Panc1 (cell line): ENCODE results near the gene TAMM41. TPM values are rescaled to one million over a fixed set of nuclear protein-coding genes. Genes with fewer than 3 reads are reported as not detected.

ENCODE experiments used
- ATAC-seq: fragments of 200-7000 bp; cut with Tn5 transposase; 2 replicates; pipeline ENCODE4 v1.9.1; 2020; ENCODE audit warnings: mild to moderate bottlenecking, moderate library complexity
- BruUV-seq: library from RNA; stranded (reverse); fragments of 400-500 nt; replicated peaks from 2 replicates; lab custom pipeline; 2021; lab: Mats Ljungman, UMichigan
- CTCF ChIA-PET: fragments of 300-600 bp; sonication (Branson Sonifier 250); formaldehyde crosslinking; loops from one replicate; lab custom pipeline; 2022; ENCODE audit warnings: antibody characterized with exemption; lab: Charles Lee
- POLR2A ChIA-PET: fragments of 300-600 bp; sonication (Branson Sonifier 250); formaldehyde crosslinking; loops from one replicate; lab custom pipeline; 2022; ENCODE audit warnings: antibody characterized with exemption; lab: Charles Lee
- DNase-seq: peaks from one replicate; pipeline ENCODE4 v3.0.0-alpha.2; 2010; ENCODE audit warnings: low read depth, low spot score
- H3K27ac ChIP-seq: 2 replicates; pipeline ENCODE4 v1.5.1; 2011; ENCODE audit warnings: mild to moderate bottlenecking, low read length, inconsistent platforms
- H3K27me3 ChIP-seq: fragments of 200-500 bp; sonication (Bioruptor generic); 2 replicates; pipeline ENCODE4 v1.6.0; 2014; ENCODE audit warnings: low read length, inconsistent platforms; ENCODE audit not compliant: control insufficient read depth, insufficient read depth
- H3K36me3 ChIP-seq: fragments of 200-500 bp; sonication (Bioruptor generic); 2 replicates; pipeline ENCODE4 v1.5.1; 2014; ENCODE audit warnings: inconsistent platforms, mild to moderate bottlenecking, low read length, moderate library complexity; ENCODE audit not compliant: control insufficient read depth, insufficient read depth
- H3K4me1 ChIP-seq: 2 replicates; pipeline ENCODE4 v1.5.1; 2011; ENCODE audit warnings: inconsistent platforms, mild to moderate bottlenecking, low read length, moderate library complexity; ENCODE audit not compliant: control insufficient read depth, insufficient read depth
- H3K4me3 ChIP-seq, 2 experiments: 2 replicates each; pipeline ENCODE4 v1.5.1; 2011 to 2012; ENCODE audit warnings: low read depth in 2 of 2, low read length in 2 of 2, mild to moderate bottlenecking in 2 of 2, inconsistent platforms in 1 of 2, moderate library complexity in 1 of 2
- H3K9me3 ChIP-seq: fragments of 200-500 bp; sonication (Bioruptor generic); 2 replicates; pipeline ENCODE4 v1.5.1; 2014; ENCODE audit warnings: low read depth, mild to moderate bottlenecking, inconsistent platforms, low read length, moderate library complexity; ENCODE audit not compliant: control insufficient read depth, insufficient read depth
- POLR2AphosphoS5 ChIP-seq: IDR thresholded peaks from 2 replicates; pipeline ENCODE4 v1.6.1; 2012; ENCODE audit warnings: mild to moderate bottlenecking, low read depth, low read length, moderate library complexity
- REST ChIP-seq, 2 experiments: IDR thresholded peaks; 2 replicates each; pipeline ENCODE4 v1.6.1; 2011 to 2012; ENCODE audit warnings: low read depth in 2 of 2, control low read depth in 1 of 2, low read length in 1 of 2, mild to moderate bottlenecking in 1 of 2, moderate library complexity in 1 of 2; ENCODE audit not compliant: insufficient read depth in 1 of 2
- SIN3A ChIP-seq: IDR thresholded peaks from 2 replicates; pipeline ENCODE4 v1.6.1; 2012; ENCODE audit warnings: low read depth, mild to moderate bottlenecking, low read length, moderate library complexity, borderline replicate concordance; ENCODE audit not compliant: insufficient read depth
- TCF7L2 ChIP-seq: IDR thresholded peaks from 2 replicates; pipeline ENCODE4 v1.6.1; 2011; ENCODE audit warnings: mild to moderate bottlenecking, low read depth, low read length, inconsistent platforms
- in situ Hi-C: cut with HindIII; loops from 2 replicates; pipeline ENCODE4 v1.10.0; 2016; ENCODE audit warnings: low sequenced_read_pairs, low pct_unique_long_range_greater_than_20kb
- intact Hi-C: fragments of 100-400 bp; cut with micrococcal nuclease; formaldehyde crosslinking; loops from one replicate; pipeline ENCODE4 v1.10.0; 2022; ENCODE audit not compliant: unreplicated experiment
- total RNA-seq: library from RNA; stranded (reverse); gene quantifications from one replicate; pipeline ENCODE4 v1.2.1, GENCODE V29; 2021; ENCODE audit not compliant: unreplicated experiment
- TF ChIP-seq, protein P1 (sequence below): fragments of 450-650 bp; IDR thresholded peaks from 2 replicates; pipeline ENCODE4 v1.5.1; 2017; ENCODE audit warnings: mild to moderate bottlenecking

Gene TAMM41
- total RNA-seq, 1 experiment from 2014 or later, result 10.8 TPM

DNA sequence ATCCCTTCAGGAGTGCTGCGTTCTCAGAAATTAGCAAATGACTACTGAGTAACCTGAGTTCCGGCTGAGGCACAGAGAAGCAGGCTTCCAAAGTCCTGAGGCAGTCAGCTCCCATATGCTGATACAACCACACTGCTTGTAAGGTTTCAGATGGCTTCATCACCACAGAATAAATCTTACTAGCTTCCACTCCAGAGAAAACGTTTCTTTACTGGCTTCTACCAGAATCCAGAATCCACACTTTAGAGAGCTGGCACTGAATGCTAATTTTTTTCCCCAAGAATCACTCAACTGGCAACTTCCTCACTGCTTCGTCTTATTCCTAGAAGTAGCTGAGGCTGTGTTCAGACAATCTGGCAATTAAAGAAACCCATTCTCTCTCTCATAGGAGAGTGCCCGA lies 21.4 kb downstream of the TAMM41 start:
- Histone ChIP-seq H3K36me3 (0 out of 2 replicates have a peak, but pooled peaks cover 2% of the 10 kb centered on the region), H3K4me1 (no peaks in the 10 kb centered on the region), H3K4me3 (no peak overlapping the region), H3K9me3 (no peaks in the 10 kb centered on the region), H3K27ac (no peak overlapping the region), H3K27me3 (no peaks in the 10 kb centered on the region)
- TF ChIP-seq SIN3A, result no peak
- TF ChIP-seq REST (IDR thresholded peaks at IDR 0.05; ENCODE audit: insufficient read depth in 1 of 2, low read depth in 2 of 2, low read length in 1 of 2), result no peak
- TF ChIP-seq TCF7L2, result no peak
- TF ChIP-seq POLR2AphosphoS5, result no peak
- TF ChIP-seq, protein P1, sequence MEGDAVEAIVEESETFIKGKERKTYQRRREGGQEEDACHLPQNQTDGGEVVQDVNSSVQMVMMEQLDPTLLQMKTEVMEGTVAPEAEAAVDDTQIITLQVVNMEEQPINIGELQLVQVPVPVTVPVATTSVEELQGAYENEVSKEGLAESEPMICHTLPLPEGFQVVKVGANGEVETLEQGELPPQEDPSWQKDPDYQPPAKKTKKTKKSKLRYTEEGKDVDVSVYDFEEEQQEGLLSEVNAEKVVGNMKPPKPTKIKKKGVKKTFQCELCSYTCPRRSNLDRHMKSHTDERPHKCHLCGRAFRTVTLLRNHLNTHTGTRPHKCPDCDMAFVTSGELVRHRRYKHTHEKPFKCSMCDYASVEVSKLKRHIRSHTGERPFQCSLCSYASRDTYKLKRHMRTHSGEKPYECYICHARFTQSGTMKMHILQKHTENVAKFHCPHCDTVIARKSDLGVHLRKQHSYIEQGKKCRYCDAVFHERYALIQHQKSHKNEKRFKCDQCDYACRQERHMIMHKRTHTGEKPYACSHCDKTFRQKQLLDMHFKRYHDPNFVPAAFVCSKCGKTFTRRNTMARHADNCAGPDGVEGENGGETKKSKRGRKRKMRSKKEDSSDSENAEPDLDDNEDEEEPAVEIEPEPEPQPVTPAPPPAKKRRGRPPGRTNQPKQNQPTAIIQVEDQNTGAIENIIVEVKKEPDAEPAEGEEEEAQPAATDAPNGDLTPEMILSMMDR, result no peak
- ATAC-seq (no peak), DNase-seq (no peak)
- intact Hi-C loops, result no loop called here
- BruUV-seq, result no TSS peak
- CTCF ChIA-PET, result no interaction called here
- POLR2A ChIA-PET, result no interaction called here
- in situ Hi-C loops, result no loop called here

- no peak overlapping the region for H3K27ac ChIP-seq
- POLR2A ChIA-PET, result no interaction called here
Measured at GRCh38 chr3:11820531-11821041, 26.1 kb downstream of the TAMM41 start.

More at GRCh38 chr3:11820531-11821041, 26.1 kb downstream of the TAMM41 start:
- Histone ChIP-seq H3K27me3 (no peaks in the 10 kb centered on the region), H3K4me1 (no peaks in the 10 kb centered on the region), H3K4me3 (no peak overlapping the region), H3K36me3 (no peaks in the 10 kb centered on the region), H3K9me3 (no peaks in the 10 kb centered on the region)
- no TSS peak for BruUV-seq
- intact Hi-C loops (no loop called here), in situ Hi-C loops (no loop called here)
- no peak for TF ChIP-seq POLR2AphosphoS5
- no peak for TF ChIP-seq SIN3A
- TF ChIP-seq TCF7L2, result no peak
- TF ChIP-seq, protein P1, result no peak
- TF ChIP-seq REST (IDR thresholded peaks at IDR 0.05; ENCODE audit: insufficient read depth in 1 of 2, low read depth in 2 of 2, low read length in 1 of 2), result no peak
- CTCF ChIA-PET, result no interaction called here
- ATAC-seq, result no peak
- no peak for DNase-seq
